Measurements from ENCODE around the gene ZNF155.

DNA sequence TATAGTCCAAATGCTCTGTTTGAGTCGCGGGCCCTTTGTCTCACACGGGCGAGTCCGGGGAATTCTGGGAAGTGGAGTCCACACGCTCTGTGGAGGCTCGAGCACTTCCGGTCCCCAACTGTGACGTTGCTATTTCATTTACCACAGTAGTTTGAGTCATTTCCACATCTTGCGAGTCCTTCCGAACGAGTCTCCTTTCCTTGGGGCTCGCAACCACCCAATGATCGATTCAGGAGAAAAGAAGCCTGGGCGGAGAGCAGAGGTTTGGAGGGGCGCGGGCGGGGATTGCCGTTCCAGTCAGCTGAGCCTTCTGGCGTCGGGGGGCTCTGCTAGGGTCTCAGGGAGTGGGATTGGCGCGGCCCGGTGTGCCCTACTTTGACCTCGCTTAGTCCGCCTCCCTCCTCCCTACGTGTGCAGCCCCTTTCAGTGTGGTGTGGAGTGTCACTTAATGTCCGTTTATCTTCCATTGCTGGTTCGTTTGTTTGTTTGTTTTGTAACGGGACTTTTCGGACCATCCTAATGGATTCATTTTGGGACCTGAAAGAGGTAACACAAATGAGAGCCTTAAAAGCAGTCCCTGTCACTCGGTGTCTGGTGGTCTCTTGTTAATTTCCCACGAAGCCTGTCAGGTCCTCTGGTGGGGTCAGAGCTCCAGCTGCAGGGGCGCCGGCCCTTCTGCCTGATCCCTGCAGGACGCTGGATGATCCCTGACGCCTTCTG lies 41.4 kb downstream of the ZNF155 start, which contains the start of gene ZNF222:
- no peak for TF ChIP-seq CTCF (IDR thresholded peaks at IDR 0.05)
- TF ChIP-seq POLR2A (IDR thresholded peaks at IDR 0.05): no peak
- peak in 2 of 4 donors; percentile 19 to 52 for TF ChIP-seq POLR2AphosphoS5 (IDR thresholded peaks at IDR 0.05)

All from sigmoid colon (tissue), 4 donors.